ENCODE measurements around the gene TGFBRAP1. TPM values are rescaled to one million over a fixed set of nuclear protein-coding genes. Genes with fewer than 3 reads are reported as not detected.

Gene TGFBRAP1
- total and polyA plus RNA-seq, 2 experiments from 2014 or later: 8.5 to 11.3 TPM

DNA sequence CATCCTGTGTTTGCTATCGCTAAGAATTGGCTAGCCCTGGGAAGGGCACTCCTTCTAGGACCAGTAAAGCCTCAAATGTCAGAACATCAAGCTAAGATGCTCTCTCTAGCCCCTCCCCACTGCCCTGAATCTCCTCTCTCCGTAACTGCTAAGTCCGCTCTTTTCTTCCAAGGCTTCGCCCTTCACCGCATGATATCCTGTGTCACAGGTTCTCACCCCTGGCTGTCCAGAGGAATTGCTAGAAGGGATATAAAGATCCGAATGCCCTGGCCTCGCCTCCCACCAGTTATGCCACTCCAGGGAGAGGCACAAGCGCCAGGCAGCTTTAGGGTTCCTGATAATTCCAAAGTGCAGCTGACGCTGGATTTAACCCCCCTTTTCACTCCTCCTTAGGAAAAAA is 105.1 kb downstream of the TGFBRAP1 start:
- TF ChIP-seq EZH2phosphoT487 (IDR thresholded peaks at IDR 0.05; ENCODE audit: insufficient read depth, low read depth) (no peak), EZH2 (IDR thresholded peaks at IDR 0.05; ENCODE audit: insufficient read depth, poor library complexity, severe bottlenecking) (no peak)
- Histone ChIP-seq H3K4me2 (ENCODE audit: unreplicated experiment) (no peak overlapping the region), H3F3A (ENCODE audit: insufficient read depth) (no peaks in the 10 kb centered on the region), H4K20me1 (ENCODE audit: insufficient read depth) (no peaks in the 10 kb centered on the region), H3K9me3 (ENCODE audit: low read depth) (no peaks in the 10 kb centered on the region), H3K9ac (no peak overlapping the region), H3K27ac (no peak overlapping the region), H2AFZ (no peak overlapping the region), H3K36me3 (ENCODE audit: low read depth) (no peaks in the 10 kb centered on the region), H3K4me1 (ENCODE audit: insufficient read depth) (no peaks in the 10 kb centered on the region), H3K9me2 (ENCODE audit: insufficient read depth) (no peaks in the 10 kb centered on the region), H3K27me3 (replicated peaks; ENCODE audit: insufficient read depth) (peaks cover 57% of the 10 kb centered on the region), H3K79me2 (ENCODE audit: insufficient read depth) (no peaks in the 10 kb centered on the region), H3K4me3 (no peak overlapping the region)
- WGBS, 2 experiments (ENCODE audit: low coverage in 1 of 2, low lambda C conversion rate in 2 of 2, missing lambda C conversion rate in 2 of 2): 52 to 58% methylated on average over 9 of the region's 9 CpGs
- in situ Hi-C loops (cut with MboI): no loop called here
- DNase-seq: no peak

DNA sequence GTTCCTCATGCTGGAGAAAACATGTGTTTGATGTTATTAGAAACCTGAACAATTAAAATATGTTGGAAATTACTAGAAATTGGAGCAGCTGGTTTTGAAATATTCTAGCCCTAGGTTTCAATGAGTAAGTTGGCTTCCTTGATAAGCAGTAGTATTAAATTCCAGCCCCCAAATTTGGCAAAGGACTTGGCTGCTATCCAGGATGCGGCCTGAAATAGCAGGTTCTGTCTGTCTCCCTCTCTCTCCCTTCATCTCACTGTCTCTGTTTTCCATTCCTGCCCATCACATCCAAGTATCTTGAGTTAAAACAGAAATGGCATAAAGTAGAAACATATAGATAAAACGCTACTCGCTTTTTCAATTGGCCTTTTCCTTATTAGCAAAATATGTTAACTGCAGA is 108.9 kb downstream of the TGFBRAP1 start:
- Histone ChIP-seq H3K79me2 (ENCODE audit: insufficient read depth) (no peaks in the 10 kb centered on the region), H3K9ac (no peak overlapping the region), H3K36me3 (ENCODE audit: low read depth) (no peaks in the 10 kb centered on the region), H3F3A (ENCODE audit: insufficient read depth) (no peaks in the 10 kb centered on the region), H3K9me3 (ENCODE audit: low read depth) (no peaks in the 10 kb centered on the region), H3K27me3 (replicated peaks; ENCODE audit: insufficient read depth) (peaks cover 61% of the 10 kb centered on the region), H2AFZ (no peak overlapping the region), H3K4me3 (no peak overlapping the region), H3K9me2 (ENCODE audit: insufficient read depth) (no peaks in the 10 kb centered on the region), H3K4me2 (ENCODE audit: unreplicated experiment) (no peak overlapping the region), H3K27ac (no peak overlapping the region), H4K20me1 (ENCODE audit: insufficient read depth) (no peaks in the 10 kb centered on the region), H3K4me1 (ENCODE audit: insufficient read depth) (no peaks in the 10 kb centered on the region)
- TF ChIP-seq EZH2phosphoT487 (IDR thresholded peaks at IDR 0.05; ENCODE audit: insufficient read depth, low read depth) (no peak), EZH2 (IDR thresholded peaks at IDR 0.05; ENCODE audit: insufficient read depth, poor library complexity, severe bottlenecking) (no peak)
- DNase-seq: no peak
- 13 to 21% methylated on average over 3 of the region's 3 CpGs for WGBS, 2 experiments (ENCODE audit: low coverage in 1 of 2, low lambda C conversion rate in 2 of 2, missing lambda C conversion rate in 2 of 2)
- in situ Hi-C loops (cut with MboI): no loop called here

DNA sequence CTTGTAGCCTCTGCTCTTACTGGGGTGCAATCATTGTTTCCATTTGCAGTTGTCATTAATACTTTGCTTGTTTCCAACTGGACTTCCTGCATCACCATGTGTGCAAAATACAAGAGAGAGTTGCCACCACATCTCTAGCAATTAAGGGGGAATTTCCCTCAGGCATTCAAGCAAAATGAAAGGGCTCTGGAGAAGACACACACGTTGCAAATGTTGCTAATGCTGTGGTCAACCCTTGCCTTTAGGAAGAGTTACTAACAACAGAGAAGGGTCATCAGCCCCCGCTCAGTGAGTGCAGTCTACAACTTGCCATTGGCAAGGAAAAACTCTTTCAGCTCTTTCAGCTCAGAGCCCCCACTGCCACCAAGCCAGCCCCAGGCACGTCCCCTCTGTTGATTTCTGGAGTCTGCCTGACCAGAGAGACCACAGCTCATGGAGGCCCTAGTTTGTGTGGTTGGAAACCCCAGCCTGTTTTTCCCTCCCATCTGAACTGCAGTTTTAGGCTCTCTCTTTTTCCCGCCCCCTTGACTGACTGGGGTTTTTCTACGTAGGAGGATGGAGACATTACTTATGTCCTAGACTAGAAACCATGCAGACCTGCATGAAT is 113.8 kb downstream of the TGFBRAP1 start:
- H3K27me3 ChIP-seq (replicated peaks; ENCODE audit: insufficient read depth): peaks cover 33% of the 10 kb centered on the region
- 26% methylated on average over 5 of the region's 5 CpGs for WGBS, 2 experiments (ENCODE audit: low coverage in 1 of 2, low lambda C conversion rate in 2 of 2, missing lambda C conversion rate in 2 of 2)
- H2AFZ ChIP-seq: no peak overlapping the region
- no peak overlapping the region for H3K27ac ChIP-seq
- no peak overlapping the region for H3K4me2 ChIP-seq (ENCODE audit: unreplicated experiment)
- in situ Hi-C loops (cut with MboI): no loop called here
- H3K36me3 ChIP-seq (ENCODE audit: low read depth): no peaks in the 10 kb centered on the region
- H3K9me2 ChIP-seq (ENCODE audit: insufficient read depth): no peaks in the 10 kb centered on the region
- no peak for DNase-seq
- TF ChIP-seq EZH2phosphoT487 (IDR thresholded peaks at IDR 0.05; ENCODE audit: insufficient read depth, low read depth) (no peak), EZH2 (IDR thresholded peaks at IDR 0.05; ENCODE audit: insufficient read depth, poor library complexity, severe bottlenecking) (no peak)
- H3K9ac ChIP-seq: no peak overlapping the region
- H3K4me1 ChIP-seq (ENCODE audit: insufficient read depth): no peaks in the 10 kb centered on the region
- no peaks in the 10 kb centered on the region for H3F3A ChIP-seq (ENCODE audit: insufficient read depth)
- H4K20me1 ChIP-seq (ENCODE audit: insufficient read depth): no peaks in the 10 kb centered on the region
- H3K79me2 ChIP-seq (ENCODE audit: insufficient read depth): no peaks in the 10 kb centered on the region
- H3K4me3 ChIP-seq: no peak overlapping the region
- H3K9me3 ChIP-seq (ENCODE audit: low read depth): no peaks in the 10 kb centered on the region

Other genes starting within 250 kb of the TGFBRAP1 start
- gene GPR45, start 88.0 kb downstream of the TGFBRAP1 start, total RNA-seq (2014; rRNA removed; shearing (Covaris generic)): not detected in 2 replicates
- gene GPR45, start 88.0 kb downstream of the TGFBRAP1 start, polyA plus RNA-seq (2016; fragmentation: Nextera tagmentation; extraction: Ambion mirVana): not detected in 2 replicates
- 9.0 and 17.6 TPM in 2 replicates for gene C2orf49, start 7.8 kb upstream of the TGFBRAP1 start, total RNA-seq (2014; rRNA removed; shearing (Covaris generic))
- 11.4 and 13.6 TPM in 2 replicates for gene C2orf49, start 7.8 kb upstream of the TGFBRAP1 start, polyA plus RNA-seq (2016; fragmentation: Nextera tagmentation; extraction: Ambion mirVana)
- gene FHL2, start 69.3 kb upstream of the TGFBRAP1 start, total RNA-seq (2014; rRNA removed; shearing (Covaris generic)): 383 and 404 TPM in 2 replicates
- gene FHL2, start 69.3 kb upstream of the TGFBRAP1 start, polyA plus RNA-seq (2016; fragmentation: Nextera tagmentation; extraction: Ambion mirVana): 598 and 610 TPM in 2 replicates